Skin epidermis (tissue), 12 donors: ENCODE measurements around the gene GTF3C5.
"Not testable (repeated sequence)": the region's sequence is repeated elsewhere in the genome, so short reads cannot be mapped to it uniquely, and the experiment has no call there.

Source experiments
- H3K27ac ChIP-seq, 21 experiments: fragments of 200-600 bp; sonication (generic) in 11 of 21; one replicate each; pipeline ENCODE4 v1.5.0; 2020; ENCODE audit warnings: mild to moderate bottlenecking in 3 of 21, inconsistent platforms in 2 of 21, moderate library complexity in 2 of 21
- H3K4me3 ChIP-seq, 7 experiments: fragments of 200-600 bp; sonication (generic) in 2 of 7; one replicate each; pipeline ENCODE4 v1.5.0; 2020; ENCODE audit warnings: inconsistent platforms in 2 of 7, mild to moderate bottlenecking in 2 of 7, moderate library complexity in 1 of 7

The GTF3C5 gene

DNA sequence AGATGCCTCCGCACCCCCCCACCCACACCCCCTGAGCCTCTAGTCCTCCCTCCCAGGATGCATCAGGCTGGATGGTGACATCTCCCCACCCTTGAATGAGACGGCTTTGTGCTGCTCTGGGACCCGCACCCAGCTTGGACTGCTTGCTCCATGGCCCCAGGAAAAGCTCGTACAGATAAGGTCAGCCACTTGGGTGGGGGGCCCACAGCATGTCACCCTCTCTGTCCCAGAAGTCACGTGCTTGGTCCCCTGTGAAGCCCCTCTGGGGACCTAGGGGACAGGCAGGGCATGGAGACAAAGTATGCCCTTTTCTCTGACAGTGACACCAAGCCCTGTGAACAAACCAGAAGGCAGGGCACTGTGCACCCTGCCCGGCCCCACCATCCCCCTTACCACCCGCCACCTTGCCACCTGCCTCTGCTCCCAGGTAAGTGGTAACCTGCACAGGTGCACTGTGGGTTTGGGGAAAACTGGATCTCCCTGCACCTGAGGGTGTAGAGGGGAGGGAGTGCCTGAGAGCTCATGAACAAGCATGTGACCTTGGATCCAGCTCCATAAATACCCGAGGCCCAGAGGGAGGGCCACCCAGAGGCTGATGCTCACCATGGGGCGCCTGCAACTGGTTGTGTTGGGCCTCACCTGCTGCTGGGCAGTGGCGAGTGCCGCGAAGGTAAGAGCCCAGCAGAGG, 51.3 kb downstream of the GTF3C5 start:
- H3K27ac ChIP-seq, H3K4me3 ChIP-seq: not testable (repeated sequence)

DNA sequence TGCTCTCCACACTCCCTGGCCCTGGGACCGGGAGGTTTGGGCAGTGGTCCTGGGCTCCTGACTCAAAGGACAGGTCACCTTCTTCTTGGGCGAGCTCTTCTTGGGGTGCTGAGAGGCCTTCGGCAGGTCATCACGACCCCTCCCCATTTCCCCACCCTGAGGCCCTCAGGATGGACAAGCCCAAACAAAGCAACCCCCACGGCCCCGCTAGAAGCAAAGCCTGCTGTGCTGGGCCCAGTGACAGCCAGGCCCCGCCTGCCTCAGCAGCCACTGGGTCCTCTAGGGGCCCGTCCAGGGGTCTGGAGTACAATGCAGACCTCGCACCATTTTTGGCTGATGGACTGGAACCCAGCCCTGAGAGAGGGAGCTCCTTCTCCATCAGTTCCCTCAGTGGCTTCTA, 52.9 kb downstream of the GTF3C5 start:
- not testable (repeated sequence) for H3K27ac ChIP-seq, H3K4me3 ChIP-seq

DNA sequence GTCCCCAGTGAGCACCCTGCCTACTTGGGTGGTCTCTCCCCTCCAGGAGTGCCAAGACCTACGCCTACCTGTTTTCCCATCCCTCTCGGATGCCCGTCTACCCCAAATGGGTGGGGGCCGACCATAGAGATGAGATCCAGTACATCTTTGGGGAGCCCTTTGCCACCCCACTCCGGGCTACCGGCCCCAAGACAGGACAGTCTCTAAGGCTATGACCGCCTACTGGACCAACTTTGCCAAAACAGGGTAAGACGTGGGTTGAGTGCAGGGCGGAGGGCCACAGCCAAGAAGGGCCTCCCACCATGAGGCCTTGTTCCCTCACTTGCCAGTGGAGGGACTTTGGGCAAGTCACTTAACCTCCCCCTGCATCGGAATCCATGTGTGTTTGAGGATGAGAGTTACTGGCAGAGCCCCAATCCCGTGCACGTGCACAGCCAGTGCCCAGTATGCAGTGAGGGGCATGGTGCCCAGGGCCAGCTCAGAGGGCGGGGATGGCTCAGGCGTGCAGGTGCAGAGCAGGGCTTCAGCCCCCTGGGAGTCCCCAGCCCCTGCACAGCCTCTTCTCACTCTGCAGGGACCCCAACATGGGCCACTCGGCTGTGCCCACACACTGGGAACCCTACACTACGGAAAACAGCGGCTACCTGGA, 55.5 kb downstream of the GTF3C5 start:
- not testable (repeated sequence) for H3K27ac ChIP-seq, H3K4me3 ChIP-seq

DNA sequence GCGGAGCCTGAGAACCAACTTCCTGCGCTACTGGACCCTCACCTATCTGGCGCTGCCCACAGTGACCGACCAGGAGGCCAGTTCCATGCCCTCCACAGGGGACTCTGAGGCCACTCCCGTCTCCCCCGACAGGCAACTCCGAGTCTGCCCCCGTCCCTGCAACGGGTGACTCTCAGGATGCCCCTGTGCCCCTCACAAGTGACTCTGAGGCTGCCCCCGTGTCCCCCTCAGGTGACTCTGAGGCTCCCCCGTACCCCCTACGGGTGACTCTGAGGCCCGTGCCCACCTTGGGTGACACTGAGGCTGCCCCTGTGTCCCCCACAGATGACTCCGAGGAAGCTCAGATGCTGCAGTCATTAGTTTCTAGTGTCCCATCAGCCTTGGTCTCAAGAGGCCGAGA, 56.1 kb downstream of the GTF3C5 start:
- H3K27ac ChIP-seq, result no peak overlapping the region

DNA sequence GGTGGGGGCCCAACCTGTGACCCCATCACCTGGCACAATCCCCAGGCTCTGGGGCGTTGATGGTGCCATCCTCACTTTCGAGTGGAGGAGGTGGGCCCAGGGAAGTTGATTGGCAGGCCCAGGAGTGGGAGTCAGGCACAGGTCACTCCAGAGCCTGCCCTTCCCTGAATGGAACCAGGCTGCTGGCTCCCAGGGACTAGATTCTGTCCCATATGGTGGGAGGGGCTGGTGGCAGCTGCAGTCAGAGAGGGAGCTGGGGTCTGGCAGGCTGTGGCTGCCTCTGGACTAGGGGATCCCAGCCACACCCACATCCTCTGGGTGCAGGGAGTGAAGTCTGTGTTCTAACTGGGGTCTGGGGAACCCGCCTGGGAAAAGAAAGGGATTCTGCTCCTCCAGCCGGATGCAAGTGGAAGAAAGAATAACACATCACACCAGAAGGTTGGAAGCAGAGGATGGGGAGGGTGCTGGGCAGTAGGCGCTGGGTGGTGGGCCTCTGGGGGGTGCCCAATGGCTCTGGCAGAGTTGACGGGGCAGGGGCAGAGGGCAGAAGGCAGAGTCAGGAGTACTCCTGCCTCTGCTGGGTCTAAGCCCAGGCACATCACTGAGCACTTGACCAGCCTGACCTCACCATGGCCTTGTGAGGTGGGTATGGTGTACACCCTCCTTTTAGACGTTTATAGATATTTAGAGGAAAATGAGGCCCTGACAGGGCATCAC, 56.8 kb downstream of the GTF3C5 start:
- Histone ChIP-seq H3K4me3 (no peak overlapping the region), H3K27ac (no peak overlapping the region)

More for the DNA sequence above, 56.1 kb downstream of the GTF3C5 start:
- H3K4me3 ChIP-seq, result no peak overlapping the region

DNA sequence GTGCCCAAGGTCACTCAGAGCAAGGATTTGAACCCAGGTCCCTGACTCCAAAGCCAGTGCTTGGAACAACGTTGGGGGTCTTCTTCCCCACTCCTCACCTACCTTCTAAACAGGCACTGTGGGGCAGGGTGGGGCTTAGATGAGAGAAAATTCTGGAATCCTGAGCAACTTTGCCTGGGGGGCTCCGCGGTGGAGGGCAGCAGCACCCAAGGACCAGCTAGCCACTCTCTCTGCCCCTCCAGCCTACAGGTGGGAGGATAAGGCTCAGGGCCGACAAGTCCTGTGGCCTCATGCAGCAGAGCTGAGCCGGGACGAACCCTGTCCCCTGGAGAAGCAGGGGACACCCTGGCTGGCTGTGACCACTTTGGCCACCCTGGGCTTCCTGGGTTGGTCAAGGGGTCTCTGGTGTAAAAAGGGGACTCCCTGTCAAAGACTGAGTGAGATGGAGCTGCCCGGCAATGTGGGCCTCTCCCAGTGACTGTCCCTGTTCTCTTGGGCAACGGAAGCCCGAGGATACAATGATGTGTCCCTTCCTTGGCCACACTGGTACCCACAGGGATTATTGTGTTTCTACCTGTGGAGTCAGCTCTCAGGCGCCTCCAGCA, 57.5 kb downstream of the GTF3C5 start:
- H3K4me3 ChIP-seq, result no peak overlapping the region
- H3K27ac ChIP-seq, result no peak overlapping the region

DNA sequence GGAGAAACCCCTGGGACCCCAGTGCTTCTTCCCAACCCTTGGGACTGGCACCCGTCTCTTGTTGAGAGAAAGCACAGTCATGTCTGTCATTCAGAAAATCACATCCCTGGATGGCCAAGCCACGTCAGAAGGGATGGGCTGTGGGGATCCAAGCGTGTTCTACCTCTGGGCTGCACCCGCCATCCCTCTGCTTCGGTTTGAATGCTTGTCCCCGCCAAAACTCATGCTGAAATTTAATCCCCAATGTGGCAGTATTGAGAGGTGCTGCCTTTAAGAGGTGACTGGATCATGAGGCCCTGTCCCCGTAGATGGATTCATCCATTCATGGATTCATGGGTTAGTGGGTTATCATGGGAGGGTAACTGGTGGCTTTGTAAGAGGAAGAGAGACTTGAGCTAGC, 58.0 kb downstream of the GTF3C5 start:
- no peak overlapping the region for H3K4me3 ChIP-seq
- H3K27ac ChIP-seq, result no peak overlapping the region

DNA sequence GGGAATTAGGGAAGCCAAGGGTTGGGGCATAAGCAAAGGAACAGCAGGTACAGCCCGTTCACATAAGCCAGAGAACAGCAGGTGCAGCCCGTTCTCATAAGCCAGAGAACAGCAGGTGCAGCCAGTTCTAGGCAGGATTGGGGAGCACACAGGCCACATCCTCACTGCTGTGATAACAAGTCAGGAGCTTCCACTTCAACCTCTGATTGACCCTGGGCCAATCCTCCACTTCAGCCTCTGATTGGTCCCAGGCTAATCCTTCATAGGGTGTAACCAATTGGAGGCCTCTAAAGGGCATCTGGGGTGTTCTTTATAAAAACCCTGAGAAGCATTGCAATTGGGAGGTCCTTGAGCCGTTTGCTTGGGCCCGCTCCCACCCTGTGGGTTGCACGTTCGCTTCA, 58.5 kb downstream of the GTF3C5 start:
- H3K4me3 ChIP-seq, result no peak overlapping the region
- H3K27ac ChIP-seq, result no peak overlapping the region

DNA sequence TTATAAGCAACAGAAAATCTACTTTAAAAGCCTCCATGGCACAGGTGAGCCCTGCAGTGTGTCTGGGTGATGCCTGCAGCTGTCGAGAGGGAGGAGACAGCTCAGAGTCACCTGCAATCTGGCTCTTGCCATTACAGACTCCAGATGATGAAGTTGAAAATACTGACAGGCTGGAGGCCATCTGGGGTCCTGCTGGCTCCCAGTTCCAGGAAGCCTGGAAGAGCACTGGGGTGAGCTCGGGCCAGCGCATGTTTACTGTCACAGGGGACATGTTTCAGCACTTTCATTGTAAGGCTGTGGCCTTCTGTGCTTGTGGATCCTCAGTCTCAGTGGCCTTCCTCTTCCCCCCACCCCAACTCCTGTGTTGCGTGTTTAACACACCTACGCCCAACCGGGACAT, 59.4 kb downstream of the GTF3C5 start:
- Histone ChIP-seq H3K27ac (no peak overlapping the region), H3K4me3 (no peak overlapping the region)

DNA sequence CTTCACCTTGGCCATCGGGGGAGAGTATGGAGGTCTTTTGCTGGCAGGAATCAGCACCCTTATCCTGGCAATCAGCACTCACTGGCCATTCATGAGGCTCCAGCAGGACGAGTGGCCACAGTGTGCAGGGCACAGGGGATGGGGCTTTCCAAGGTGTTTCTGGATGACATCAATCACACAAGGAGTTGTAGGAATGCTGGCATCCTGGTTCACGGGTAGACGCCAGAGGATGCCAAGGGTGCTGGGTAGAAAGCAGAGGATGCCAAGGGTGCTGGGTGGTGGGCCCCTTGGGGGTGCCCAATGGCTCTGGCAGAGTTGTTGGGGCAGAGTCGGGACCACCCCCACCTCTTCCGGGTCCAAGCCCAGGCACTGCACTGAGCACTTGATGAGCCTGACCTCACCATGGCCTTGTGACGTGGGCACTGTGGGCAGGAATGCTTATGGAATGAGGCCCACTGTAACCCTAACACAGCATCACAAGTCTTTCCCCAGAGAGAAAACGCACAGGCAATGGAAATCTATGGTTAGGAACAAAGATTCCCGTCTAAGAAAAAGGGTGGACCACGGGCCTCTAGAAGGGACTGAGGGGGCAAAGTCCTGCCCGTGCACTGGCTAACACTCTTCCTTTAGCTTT, 60.1 kb downstream of the GTF3C5 start:
- Histone ChIP-seq H3K4me3 (no peak overlapping the region), H3K27ac (no peak overlapping the region)

DNA sequence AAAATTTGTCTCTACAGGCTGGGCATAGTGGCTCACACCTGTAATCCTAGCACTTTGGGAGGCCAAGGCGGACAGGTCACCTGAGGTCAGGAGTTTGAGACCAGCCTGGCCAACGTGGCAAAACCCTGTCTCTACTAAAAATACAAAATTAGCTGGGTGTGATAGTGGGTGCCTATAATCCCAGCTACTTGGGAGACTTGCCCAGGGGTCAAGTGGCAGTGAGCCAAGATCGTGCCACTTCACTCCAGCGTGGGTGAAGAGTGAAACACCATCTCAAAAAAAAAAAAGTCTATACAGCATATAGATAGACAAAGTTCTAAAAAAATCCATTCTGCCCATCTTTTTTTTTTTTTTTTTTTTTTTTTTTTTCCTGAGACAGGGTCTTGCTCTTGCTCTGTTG, 63.6 kb downstream of the GTF3C5 start:
- H3K4me3 ChIP-seq, H3K27ac ChIP-seq: not testable (repeated sequence)

DNA sequence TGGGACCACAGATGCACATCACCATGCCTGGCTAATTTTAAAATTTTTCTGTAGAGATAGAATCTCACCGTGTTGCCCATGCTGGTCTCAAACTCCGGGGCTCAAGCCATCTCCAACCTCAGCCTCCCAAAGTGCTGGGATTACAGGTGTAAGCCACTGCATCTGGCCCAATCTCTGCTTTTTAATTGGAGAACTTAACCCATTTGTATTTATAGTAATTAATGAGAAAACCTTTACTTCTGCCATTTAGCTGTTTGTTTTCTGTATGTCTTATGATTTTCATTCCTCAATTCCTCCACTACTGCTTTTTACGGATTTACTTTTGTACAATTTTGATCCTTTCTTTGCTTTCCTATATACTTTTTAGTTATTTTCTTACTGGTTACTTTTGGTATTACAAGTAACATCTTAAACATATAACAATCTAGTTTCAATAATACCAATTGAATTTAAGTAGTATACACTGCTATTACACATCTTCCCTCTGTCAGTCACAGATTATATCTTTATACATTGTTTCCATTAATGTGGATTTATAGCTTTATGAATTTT, 64.1 kb downstream of the GTF3C5 start:
- H3K27ac ChIP-seq, result no peak overlapping the region
- no peak overlapping the region for H3K4me3 ChIP-seq

DNA sequence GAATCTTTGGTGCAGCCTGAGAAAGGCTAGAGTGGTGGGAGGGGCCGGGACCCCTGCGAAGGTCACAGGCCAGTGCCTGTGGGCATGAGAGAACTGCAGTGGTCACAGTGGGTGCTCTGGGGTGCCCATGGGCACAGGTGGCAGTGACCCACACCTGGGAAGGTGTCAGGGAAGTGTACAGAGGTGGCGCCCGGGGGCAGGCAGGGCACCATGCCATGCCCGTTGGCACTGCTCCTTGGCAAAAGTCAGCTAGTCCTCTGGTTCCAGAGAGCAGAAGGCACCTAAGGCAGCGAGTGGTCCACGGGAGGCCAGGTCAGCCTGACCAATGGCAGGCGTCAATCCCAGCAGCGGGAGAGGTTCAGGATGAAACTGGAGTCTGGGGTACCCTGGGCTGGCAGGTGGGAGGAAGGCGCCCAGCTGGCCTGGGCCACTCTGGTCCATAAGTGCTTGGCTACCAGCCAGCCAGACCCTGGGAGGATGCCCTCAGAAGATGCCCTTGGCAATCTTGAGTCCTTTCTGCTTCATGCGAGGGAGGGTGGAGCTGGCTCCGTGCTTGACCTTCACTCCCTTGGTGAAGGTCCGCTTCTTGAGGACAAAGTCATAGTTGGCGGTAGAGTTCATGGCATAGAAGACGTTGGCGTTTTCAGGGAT, 67.4 kb downstream of the GTF3C5 start:
- H3K27ac ChIP-seq, result no peak overlapping the region

DNA sequence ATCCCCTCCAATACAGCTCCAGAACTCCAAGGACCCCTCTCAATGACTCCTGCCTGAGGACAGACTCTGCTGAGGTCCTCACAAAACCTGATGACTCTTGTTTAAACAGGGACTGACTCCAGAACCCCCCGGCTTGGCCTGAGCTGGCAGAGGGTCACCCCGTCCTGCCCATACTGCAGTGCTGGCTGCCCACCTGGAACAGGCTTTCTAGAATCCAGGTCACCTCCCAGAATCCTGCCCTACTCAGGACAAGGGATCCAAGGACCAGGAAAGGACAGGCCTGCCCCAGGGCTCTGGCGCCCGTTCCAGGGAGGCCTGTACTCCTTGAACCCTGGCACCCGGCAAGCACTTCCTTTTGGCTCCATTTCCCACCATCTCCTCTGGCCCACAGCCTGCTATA, 68.1 kb downstream of the GTF3C5 start:
- no peak overlapping the region for H3K4me3 ChIP-seq
- no peak overlapping the region for H3K27ac ChIP-seq

More for the DNA sequence above, 67.4 kb downstream of the GTF3C5 start:
- no peak overlapping the region for H3K4me3 ChIP-seq

DNA sequence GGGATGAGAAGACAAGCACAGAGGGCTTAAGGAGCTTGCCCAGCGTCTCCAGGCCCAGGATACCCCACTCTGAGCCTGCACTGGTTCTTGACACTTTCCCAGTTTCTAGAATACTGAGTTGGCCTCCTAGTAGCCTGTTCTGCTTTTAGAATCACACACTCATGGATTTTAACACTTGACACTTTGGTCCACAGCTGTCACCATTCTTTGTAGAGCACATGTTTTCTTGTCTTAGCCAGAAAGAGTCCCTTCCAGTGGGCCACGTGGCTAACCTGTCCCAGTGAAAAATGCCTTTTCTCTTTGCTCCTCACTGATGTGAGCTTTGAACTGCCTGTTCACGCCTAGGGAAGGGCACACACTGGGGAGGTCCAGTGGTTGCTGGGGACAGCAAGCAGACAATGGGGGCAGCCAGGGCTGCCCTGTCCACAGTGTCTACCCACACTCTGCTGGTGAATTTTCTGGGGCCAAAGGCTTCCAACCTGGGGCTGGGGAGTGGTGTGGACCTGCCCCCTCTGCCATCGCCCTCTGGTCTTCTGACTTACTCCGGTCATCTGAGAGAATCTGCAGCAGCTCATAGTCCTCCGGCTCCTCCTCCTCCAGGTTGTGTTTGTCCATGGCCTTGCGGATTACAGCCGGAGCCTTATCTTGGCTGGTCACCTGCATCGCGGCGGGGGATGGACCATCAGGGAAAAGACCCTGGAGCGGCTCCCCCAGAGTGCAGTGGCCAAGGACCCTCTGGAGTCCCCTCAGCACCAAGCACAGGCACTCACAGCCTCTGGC, 69.1 kb downstream of the GTF3C5 start:
- H3K4me3 ChIP-seq, result no peak overlapping the region

DNA sequence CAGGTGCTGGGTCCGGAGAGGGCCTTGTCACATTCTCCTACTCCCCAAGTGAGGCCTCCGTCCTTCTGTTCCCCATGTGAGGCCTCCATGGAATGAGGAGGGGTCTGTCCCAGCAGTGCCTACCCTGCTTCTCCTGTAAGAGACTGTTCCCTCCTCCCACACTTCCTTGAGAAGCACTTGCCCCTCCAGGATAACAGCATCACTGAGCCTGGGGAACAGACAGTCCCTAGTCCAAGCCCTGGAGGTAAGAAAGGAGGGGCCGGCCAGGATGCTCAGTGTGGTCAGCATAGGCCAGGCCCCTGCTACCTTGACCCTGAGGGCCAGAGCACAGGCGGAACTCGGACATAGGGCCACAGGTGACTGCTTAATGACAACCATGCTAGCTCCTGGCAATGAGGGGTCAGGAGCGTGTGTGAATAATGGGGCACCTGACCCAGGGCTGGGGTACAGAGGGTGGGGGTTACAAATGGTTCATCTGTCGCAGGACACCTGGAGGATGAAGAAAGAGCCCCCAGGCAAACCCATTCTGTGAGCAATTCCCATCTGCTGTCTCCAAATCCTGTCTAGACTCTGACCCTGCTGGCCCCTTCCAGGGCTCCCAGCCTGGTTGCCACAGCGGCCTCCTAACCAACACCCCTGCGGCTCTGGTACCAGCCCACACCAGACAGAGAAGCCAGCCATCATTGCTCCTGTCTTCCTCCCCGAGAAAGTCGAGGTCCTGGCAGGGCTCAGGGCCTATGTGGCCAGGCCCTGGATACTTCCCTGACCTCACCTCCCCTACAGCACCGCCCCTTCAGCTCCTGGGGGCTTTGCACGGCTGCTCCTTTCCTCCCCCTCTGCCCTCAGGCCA, 69.9 kb downstream of the GTF3C5 start:
- Histone ChIP-seq H3K27ac (no peak overlapping the region), H3K4me3 (no peak overlapping the region)

More for the DNA sequence above, 69.1 kb downstream of the GTF3C5 start:
- no peak overlapping the region for H3K27ac ChIP-seq

DNA sequence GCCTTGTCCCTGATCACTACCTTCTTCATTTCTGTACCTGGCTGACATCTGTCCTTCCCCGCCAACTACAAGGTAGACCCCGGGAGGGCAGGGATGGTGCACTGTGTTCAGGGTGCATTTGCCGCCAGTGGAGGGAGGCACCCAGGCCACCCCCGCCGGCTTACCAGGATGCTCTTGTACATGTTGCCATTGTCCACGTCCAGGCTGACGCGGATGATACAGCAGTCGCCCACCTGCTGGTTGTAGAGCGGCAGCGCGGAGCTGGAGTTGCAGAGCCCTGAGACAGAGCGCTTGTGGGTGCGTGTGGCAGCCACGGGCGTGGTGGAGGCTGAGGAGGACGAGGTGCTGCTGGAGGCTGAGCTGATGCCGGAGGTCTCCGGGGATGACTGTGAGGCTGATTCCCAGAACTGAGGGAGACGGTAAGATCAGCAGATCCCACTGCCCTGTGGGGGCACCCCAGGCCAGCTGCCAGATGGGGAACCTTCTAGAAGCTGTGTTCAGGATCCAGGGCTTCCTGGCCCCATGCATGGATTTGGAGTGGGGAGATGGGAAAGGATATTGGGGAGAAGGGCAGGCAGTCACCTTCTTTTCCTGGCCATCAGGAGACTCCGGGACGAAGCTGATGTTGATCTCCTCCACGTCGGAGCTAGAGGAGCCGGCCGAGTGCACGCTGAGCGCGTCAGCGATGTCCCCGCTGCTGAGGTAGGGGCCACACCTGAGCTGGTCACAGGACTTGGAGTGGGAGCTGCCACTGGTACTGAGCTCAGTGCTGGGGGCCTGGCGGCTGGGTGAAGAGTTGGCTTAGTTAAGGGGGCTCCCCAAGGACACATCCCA, 70.8 kb downstream of the GTF3C5 start:
- no peak overlapping the region for H3K27ac ChIP-seq
- H3K4me3 ChIP-seq, result no peak overlapping the region
